ENCODE data around the gene KRT25. TPM values are rescaled to one million over a fixed set of nuclear protein-coding genes. Genes with fewer than 3 reads are reported as not detected.

KRT25 gene
- total RNA-seq: not detected
- long read RNA-seq: 0 reads

DNA sequence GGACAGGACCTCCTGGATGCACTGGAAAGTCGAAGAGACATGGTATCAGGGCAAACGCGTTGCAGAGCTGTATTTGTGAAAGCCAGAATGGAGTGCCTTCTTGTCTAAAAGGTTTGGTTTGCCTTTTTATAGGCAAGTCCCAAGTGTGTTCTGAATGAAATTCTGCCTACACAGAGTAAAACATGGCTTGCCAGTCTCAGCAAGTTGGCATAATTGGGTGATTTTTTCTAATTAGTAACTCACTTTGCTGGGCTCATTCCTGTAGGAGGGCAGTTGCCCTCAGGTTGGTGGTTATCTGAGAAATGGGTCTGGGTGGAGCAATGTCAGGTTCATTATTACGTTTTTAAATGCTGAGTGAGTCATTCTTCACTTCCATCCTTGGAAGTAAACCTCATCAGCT lies at the start of gene KRT25:
Gene KRT25 (minus strand): TSS at position 101 of the 400 bp plus-strand sequence. CDS start 60 bp downstream, at position 41.
- DNase-seq (ENCODE audit: low spot score): no peak

DNA sequence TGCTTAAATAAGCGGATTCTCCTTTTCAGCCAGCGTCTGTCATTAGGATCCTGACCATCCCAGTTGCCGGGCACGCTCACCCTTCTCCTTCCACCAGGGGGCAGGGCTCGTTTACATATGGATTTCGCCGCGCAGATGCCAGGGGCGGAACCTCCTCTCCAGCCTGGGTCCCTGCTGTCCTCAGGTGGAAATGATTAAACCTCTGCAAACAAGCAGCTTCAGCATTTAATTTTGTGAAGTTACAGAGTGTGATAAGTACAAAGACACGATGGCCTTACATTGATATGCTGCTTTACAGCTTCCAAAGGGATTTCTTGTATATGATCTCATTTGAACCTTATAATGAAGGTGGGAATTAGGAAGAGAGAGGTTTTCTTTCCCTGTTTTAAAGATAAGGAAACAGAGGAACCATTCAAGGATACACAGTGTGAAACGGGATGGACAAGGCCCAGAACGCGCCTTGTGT lies 48.5 kb upstream of the KRT25 start:
- no peak for DNase-seq (ENCODE audit: low spot score)

- no peak for DNase-seq (ENCODE audit: low spot score)
These were observed 46.0 kb upstream of the KRT25 start for GRCh38 chr17:40801157-40801556.

DNA sequence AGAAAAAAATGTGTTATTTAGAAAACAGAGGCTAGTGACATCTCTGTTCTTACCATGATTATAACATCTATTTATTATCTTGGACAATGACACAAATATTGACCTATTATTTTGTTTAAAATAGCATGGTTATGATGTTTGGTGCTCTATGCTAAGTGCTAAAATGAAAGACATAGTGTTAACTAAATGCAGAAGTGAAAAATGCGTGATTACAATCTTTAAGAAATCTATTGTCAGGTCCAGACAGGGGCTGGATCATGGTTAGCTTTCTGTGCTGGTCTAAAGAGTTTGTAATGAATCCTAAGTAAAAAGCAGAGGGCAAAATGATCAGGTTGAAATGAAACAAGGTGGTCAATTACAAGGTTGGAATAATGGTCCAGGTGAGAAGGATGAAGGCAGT lies 45.2 kb upstream of the KRT25 start:
- no peak for DNase-seq (ENCODE audit: low spot score)

DNA sequence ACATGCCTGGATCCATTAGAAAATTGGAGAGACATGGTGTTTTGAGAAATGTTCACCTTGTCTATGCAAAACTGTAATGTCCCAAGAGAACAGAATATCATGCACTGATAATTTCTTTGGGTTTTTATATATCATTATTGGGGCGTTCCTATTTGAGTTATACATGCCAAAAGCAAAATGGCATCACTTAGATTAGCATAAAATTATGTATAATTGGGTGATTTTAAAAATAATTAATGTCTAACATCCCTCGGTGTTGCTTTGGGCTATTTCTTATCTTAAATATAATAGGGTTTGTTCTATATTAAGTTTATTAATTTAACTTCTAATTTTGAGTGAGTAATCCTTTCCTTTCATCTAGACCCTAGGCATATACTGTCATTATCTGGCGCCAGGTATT lies 44.7 kb upstream of the KRT25 start, which contains the start of gene KRT28:
Gene KRT28 (minus strand): TSS at position 101 of the 400 bp plus-strand sequence. CDS start 66 bp downstream, at position 35.
- no peak for DNase-seq (ENCODE audit: low spot score)

DNA sequence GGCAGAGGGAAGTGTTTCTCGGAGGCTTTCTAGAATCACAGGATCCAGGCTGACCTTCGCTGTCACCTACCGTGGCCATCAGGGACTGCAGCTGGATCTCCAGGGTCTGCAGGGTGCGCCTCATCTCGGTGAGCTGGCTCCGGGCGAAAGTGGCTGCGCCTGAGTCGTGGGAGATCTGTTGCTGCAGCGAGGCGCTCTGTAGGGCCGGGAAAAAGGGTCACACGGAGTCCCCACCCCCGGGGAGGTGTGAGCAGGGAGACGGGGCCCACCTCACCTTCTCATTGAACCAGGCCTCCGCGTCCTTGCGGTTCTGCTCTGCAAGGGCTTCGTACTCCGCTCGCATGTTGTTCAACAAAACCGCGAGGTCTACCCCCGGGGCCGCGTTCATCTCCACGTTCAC lies 41.7 kb upstream of the KRT25 start:
- DNase-seq (ENCODE audit: low spot score): no peak

DNA sequence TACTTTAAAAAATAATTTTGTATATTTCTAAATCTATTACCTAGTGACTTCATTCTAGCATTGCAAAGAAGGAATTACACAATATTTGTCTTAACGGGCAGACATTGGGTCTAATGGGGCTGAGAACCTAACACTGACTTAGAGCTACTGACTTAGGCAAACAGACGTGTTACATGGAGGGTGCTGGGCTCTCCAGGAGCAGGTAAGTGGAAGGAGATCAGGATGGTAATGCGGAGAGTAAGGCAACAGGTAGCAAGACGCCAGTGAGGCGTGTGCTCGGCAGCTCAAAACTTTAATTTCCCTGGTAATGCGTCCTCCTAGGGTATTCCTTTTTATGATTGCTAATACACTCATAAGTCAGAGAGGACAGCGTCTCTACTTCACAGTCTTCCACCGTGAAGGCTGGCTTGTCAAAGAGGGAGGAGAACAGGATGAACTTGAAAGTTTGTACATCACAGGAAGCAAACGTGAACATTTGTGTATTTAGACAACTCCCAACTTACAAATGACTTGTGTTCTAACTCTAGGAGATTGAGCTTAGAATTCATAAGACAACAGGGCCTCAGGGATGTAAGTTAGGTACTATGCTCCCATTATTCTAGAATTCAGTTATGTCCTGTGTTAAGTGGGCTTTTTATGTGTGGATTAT lies 40.0 kb upstream of the KRT25 start:
- no peak for DNase-seq (ENCODE audit: low spot score)

GRCh38 chr17:40794466-40794865 lies 39.3 kb upstream of the KRT25 start:
- no peak for DNase-seq (ENCODE audit: low spot score)

DNA sequence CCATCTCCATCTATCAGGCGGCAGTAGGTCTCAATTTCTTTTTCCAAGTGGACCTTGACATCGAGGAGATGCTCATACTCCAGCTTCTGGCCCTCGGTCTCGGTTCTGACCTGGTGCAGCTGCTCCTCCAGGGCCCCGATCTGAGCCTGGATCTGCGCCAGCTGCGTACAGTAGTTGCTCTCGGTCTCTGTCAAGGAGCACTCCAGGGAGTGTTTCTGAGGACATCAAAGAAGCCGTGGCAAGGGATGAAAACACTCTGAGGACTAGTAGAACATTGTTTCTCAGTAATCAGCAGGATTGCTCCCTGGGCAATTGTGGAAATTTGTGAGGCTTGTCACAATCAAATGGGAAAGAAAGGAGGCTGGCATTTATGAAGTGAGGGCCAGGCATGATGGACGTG lies 38.7 kb upstream of the KRT25 start:
- DNase-seq (ENCODE audit: low spot score): no peak

DNA sequence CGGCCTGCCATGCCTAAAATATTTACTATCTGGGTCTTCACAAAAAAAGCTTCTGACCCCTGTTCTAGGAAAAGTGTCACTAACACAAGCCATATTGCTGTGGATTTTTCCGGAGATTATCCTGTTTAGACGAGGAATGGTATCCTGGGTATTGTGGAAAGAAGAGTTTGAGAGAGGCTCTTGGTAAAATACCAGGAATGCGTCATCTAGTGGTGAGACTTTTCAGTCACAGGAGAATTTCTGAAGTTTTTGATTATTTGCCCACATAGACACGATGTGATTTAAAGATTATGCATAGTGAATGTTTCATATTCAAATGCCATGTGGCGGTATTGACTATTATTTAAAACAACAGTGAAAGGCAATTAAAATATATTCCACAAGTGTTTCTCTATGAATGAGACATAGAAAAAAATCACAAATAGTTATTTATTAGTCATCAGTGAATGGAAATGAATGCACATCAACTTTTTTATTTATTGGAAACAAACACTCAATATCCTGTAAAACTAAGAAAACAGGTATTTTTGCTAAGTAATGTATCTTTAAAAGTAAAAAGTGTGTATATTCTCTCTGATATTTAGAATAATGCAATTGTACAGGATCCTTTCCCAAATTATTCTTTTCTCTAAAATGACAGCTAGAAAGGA lies 36.8 kb upstream of the KRT25 start:
- DNase-seq (ENCODE audit: low spot score): no peak

DNA sequence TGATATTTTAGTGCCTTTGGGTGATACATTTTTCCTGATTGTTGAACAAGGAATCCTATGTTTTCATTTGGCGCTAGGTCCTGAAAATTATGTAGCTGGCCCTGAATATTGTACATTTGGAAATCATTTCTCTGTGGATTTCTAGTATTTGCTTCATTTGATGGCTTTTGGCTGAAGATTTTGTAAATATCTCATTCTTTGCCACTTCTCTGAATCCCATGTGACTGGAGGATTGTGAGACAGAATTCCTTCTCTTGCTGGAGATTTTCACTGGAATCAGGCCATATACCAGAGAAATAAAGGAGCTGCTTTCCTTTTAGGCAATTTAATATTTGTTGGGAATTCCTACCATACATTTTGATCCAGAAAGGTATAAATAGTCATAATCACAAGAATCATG lies 36.0 kb upstream of the KRT25 start:
- DNase-seq (ENCODE audit: low spot score): no peak

DNA sequence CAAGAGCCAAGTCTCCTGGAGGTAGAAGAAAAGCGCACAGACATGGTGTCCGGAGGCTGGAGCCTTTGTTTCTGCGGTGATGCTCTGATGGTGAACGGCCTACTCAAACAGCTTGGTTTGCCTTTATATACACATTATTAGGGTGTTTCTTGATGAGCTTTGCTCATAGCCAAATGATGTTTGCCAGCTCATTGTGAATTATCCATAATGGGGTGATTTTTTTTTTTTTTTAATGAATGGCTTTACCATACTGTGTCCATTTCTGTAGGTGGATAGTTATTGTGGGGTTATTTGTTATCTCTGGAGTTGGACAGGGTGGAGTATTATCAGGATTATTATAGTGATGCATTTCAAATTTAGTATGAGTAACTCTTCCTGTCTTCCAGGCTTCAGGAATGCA lies 27.3 kb upstream of the KRT25 start, which contains the start of gene KRT27:
Gene KRT27 (minus strand): TSS at position 101 of the 400 bp plus-strand sequence. CDS start 57 bp downstream, at position 44.
- no peak for DNase-seq (ENCODE audit: low spot score)

DNA sequence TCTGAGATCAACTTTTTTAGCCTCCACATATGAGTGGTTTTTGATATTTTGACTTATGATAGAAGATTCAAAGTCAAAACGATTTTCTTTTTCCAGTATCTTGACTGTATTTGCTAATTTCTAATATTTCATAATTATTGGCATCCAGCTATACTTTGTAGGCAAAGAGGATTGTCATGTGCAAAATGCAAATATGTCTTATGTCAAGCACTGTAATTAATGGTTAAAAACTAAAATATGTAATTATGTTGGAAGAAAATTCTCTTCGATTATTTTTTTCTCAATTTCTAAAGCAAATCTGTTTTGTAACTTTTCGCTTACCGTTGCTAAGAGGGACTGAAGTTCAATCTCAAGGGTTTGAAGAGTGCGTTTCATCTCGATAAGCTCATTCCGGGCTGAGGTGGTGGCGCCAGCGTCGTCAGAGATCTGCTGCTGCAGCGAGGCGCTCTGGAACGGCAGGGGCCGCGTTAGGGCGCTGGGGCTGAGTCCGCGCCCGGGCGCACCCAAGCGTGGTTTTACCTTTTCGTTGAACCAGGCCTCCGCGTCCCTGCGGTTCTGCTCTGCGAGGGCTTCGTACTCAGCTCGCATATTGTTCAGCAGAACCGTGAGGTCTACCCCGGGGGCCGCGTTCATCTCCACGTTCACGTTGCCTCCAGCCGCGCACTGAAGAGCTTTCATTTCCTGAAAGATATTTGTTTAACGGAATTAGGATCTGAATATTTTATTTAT lies 24.2 kb upstream of the KRT25 start:
- DNase-seq (ENCODE audit: low spot score): no peak

GRCh38 chr17:40778461-40778860 lies 23.3 kb upstream of the KRT25 start:
- DNase-seq (ENCODE audit: low spot score): no peak

DNA sequence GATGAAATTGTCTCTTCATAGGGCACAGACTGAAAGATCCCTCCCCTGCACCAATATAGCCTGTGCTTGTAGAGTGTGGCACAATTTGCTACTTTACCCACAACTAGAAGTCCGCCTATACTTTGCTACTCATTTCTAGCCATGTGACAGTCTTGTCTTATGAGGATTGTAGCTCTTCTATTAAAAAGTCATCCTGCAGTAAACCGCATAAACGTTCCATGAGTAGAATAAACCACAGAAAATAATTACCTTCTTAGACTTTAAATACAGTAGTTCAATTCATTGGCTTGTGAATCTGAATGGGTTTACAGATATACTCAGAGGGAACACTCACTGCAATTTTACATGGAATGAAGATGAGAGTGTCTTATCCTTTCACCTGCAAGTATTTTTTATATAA lies 22.8 kb upstream of the KRT25 start:
- no peak for DNase-seq (ENCODE audit: low spot score)

DNA sequence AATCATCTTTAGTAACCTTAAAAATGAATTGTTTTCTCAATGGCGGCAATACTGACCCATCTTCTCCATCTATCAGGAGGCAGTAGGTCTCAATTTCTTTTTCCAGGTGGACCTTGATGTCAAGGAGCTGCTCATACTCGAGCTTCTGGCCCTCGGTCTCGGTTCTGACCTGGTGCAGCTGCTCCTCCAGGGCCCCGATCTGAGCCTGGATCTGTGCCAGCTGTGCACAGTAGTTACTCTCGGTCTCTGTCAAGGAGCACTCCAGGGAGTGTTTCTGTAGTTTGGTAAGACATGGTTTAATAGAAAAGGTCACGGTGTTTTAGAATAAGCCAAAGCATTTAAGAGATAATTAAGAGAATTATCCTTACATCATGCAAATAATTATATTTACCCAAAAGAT lies 22.3 kb upstream of the KRT25 start:
- no peak for DNase-seq (ENCODE audit: low spot score)

- no peak for DNase-seq (ENCODE audit: low spot score)
These were observed 20.8 kb upstream of the KRT25 start for GRCh38 chr17:40775945-40776344.

GRCh38 chr17:40772101-40772500 lies 17.0 kb upstream of the KRT25 start, which contains the start of gene KRT26:
Gene KRT26, minus strand, starts transcription at chr17:40772201. Its CDS starts 88 bp downstream, at chr17:40772113.
- DNase-seq (ENCODE audit: low spot score): no peak

DNA sequence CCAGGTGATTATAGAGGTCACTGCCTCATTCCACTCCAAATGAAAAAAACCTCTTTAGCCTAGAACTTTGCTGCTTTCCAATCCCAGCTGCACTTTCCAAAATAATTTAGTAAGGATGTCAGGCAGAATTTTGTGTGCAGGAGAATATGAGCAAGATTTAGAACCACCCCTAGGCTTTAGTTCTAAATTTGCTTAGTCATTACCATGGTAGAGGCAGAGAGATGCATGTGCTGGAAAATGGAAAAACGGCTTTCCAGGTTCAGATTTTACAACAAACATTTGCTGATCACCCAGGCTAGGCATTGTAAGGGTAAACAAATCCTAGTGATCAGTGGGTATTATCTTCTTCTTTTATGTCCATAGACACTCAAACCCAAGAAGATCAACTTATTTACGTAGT lies 10.5 kb upstream of the KRT25 start:
- no peak for DNase-seq (ENCODE audit: low spot score)

GRCh38 chr17:40763752-40764151 lies 8.6 kb upstream of the KRT25 start:
- no peak for DNase-seq (ENCODE audit: low spot score)

DNA sequence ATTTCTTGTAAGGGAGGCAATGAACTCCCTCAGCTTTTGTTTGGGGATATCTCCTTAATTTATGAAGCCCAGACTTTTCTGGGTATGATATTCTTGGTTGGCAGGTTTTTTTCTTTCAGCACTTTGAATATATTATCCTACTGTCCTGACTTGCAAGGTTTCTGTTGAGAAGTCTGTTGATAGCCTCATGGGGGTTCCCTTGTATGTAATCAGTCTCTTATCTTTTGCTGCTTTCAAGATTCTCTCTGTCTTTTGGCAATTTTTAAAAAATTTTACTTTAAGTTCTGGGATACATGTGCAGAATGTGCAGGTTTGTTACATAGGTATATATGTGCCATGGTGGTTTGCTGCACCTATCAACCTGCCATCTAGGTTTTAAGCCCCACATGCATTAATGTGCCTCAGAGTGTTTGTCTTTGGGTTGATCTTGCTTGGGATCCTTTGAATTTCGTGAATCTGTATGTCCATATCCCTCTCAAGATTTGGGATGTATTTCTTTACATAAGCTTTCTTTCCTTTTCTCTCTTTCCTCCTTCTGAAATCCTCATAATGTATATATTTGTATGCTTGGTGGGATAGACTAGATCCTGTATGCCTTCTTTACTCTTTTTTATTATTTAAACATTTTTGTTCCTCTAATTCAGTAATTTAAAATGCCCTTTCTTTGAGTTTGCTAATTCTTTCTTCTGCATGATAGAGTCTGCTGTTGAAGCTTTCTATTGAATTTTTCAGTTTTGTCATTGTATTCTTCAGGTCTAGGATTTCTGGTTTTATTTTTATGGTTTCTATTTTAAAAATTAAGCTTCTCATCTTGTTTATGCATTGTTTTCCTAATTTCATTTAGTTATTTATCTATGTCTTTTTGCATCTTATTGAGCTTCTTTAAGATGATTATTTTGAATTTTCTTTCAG lies 5.2 kb upstream of the KRT25 start:
- DNase-seq (ENCODE audit: low spot score): no peak

Data from mesenteric fat pad (tissue), 1 donor.